GM12874 (cell line): Measurements from ENCODE around the gene SLC16A12.

Experiments used
- TF ChIP-seq, protein P1 (sequence below): IDR thresholded peaks from 2 replicates; pipeline ENCODE4 v1.5.1; 2011; ENCODE audit warnings: low read depth, mild to moderate bottlenecking, control low read depth, low read length, moderate library complexity; ENCODE audit not compliant: insufficient read depth

Gene SLC16A12

DNA sequence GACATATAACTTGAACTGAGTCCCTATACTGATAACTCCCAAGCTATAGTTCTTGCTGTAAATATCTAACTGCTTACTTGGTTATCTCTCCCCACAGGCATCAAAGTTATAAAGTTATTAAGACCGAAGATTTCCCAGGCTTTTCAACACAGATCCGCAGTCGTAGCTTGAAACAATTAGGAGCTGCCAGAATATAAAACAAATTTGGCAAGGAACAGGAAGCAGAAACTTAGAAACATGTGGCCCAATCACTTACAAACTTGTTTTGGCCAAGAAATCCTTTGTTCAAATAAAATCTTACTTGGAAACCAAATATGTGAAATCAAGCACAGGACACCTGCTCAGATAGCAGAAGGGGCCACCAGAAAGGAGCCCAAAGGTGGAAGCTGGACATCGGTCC is 9.0 kb downstream of the SLC16A12 start:
- TF ChIP-seq, protein P1, sequence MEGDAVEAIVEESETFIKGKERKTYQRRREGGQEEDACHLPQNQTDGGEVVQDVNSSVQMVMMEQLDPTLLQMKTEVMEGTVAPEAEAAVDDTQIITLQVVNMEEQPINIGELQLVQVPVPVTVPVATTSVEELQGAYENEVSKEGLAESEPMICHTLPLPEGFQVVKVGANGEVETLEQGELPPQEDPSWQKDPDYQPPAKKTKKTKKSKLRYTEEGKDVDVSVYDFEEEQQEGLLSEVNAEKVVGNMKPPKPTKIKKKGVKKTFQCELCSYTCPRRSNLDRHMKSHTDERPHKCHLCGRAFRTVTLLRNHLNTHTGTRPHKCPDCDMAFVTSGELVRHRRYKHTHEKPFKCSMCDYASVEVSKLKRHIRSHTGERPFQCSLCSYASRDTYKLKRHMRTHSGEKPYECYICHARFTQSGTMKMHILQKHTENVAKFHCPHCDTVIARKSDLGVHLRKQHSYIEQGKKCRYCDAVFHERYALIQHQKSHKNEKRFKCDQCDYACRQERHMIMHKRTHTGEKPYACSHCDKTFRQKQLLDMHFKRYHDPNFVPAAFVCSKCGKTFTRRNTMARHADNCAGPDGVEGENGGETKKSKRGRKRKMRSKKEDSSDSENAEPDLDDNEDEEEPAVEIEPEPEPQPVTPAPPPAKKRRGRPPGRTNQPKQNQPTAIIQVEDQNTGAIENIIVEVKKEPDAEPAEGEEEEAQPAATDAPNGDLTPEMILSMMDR = no peak

DNA sequence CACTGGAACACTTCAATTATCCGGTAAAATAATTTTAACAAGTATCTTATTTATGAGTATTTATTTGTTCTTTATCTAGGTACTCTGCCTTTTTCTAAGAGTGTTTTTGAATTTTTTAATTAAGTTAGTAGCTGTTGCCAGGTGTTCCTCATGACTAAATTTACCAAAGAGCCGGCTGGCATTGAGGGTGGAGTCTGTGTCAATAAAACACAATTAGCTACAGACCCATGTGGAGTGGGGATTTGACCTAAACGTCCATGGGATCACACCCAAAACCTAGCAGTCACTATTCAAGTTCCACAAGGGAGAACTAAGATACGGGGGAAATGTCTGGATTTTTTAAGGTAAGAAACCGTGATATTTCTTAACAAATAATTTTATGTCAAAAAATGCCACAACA is 9.8 kb downstream of the SLC16A12 start:
- TF ChIP-seq, protein P1 = no peak

DNA sequence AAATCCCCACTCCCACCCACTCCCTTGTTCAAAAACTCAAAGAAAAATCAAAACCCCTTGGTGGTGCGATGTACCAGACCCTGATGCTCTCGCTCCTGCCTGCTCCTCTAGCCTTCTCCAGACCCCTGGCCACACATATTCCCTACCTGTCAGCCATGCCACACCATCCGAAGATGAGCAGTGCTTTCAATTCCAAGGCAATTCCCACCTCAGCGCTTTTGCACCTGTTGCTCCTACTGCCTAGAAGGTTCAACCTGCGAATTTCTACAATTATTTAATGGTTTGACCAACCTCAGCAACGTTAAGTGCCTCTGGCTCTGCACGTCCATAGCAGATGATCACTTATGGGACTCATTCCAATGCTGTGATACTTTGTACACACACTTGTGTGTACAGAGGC is 11.1 kb downstream of the SLC16A12 start:
- TF ChIP-seq, protein P1 = no peak

DNA sequence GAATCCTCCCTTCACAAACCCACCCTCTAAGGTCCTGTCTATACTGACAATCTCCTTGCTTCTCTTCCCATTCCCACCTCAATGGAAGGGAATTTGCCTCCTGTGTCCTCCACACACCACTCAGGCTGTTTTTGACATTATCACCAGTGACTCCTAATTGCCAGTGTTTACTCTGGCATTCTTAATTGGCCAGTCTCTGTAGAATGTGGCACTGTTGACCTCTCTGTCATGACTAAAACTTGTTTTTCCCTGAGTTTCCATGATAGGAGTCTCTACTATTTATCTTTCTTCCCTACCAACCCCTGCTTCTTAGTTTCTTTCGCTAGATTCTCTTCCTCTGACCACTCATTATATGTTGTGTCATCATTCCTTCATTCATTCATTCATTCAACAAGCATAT is 12.1 kb downstream of the SLC16A12 start:
- TF ChIP-seq, protein P1 = no peak

DNA sequence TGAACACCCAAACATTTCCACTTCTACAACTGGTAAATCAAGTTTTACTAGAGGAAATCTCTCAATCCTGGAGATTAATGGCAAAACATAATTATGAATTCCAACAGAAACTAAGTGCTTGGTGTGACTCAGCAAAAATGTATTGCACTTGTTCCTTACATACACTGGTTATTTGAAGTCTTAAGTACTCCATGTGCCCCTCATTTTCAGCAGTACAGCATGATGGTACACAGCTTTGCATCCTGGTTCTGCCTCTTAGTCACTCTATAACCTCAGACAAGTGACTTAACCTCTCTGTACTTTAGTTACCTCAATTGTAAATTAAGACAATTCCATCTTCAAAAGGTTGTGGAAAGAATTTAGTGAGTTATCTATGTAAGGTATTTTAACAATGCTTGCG is 12.9 kb downstream of the SLC16A12 start:
- TF ChIP-seq, protein P1 = no peak

DNA sequence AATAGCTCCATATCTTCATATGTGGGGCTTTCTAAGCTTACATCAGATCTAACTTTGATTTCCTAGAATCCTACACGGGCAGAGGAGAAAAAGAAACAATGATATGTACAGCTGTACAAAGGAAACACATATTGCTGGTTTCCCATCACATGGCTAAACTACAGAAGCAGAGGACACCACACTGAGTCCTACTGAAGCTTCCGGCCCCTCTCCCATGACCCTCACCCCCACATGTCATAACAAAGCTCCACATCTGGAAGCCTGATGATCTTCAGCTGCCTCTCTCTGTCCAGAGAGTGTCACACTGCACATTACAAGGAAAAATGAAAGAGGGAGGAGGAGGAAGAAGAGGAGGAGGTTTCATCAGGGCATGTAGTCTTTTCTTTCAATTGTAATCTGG is 14.0 kb downstream of the SLC16A12 start:
- TF ChIP-seq, protein P1 = no peak

DNA sequence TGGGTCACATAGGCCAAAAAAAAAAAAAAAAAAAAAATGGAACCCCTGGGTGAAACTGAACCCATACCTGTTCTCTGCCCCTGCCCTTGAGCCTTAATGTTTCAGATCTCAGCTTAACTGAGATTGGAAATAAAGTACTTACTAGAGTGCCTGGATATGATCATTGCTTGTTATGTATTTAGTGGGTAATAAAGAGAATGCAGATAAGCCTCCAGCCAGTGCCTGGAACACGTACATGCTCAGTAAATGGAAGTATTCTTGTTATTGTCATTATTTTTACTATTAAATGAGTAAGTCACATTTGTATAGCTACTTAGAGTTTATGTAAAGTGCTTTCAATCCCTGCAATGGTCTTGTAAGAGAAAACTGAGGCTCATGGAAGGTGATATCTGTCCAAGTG is 14.7 kb downstream of the SLC16A12 start:
- TF ChIP-seq, protein P1 = no peak
